Stimulated activated CD8-positive, alpha-beta memory T cell treated with anti-CD3 and anti-CD28 coated beads, Interleukin-4, amount 100 ng/mL, for 4 hours (primary cell): ENCODE data around the gene BMP10.
A peak's percentile ranks its signal among the peaks of the same experiment; 100 is the strongest.

ENCODE experiments used
- DNase-seq, 2 donors: peaks; one replicate each; pipeline ENCODE4 v3.0.0-alpha.2; 2020; ENCODE audit warnings: low read depth in 2 of 2, low spot score in 1 of 2

BMP10 gene

GRCh38 chr2:68871159-68871764 is at the start of gene BMP10:
TSS of gene BMP10 (minus strand) at chr2:68871397. CDS start at chr2:68871358, 39 bp downstream.
- no peak for DNase-seq

GRCh38 chr2:68920481-68921170 is 49.4 kb upstream of the BMP10 start:
- DNase-seq: no peak

GRCh38 chr2:68918497-68918896 is 47.3 kb upstream of the BMP10 start:
- no peak for DNase-seq

GRCh38 chr2:68917034-68917718 is 46.0 kb upstream of the BMP10 start:
- no peak for DNase-seq

- DNase-seq: no peak
Measured at GRCh38 chr2:68916226-68916625, 45.0 kb upstream of the BMP10 start.

GRCh38 chr2:68915393-68915792 is 44.2 kb upstream of the BMP10 start:
- no peak for DNase-seq

- DNase-seq: no peak
Measured at GRCh38 chr2:68913359-68913758, 42.2 kb upstream of the BMP10 start.

GRCh38 chr2:68912732-68913131 is 41.5 kb upstream of the BMP10 start:
- no peak for DNase-seq

GRCh38 chr2:68912111-68912510 is 40.9 kb upstream of the BMP10 start:
- no peak for DNase-seq

- no peak for DNase-seq
Measured at GRCh38 chr2:68911709-68912108, 40.5 kb upstream of the BMP10 start.

GRCh38 chr2:68911246-68911645 is 40.0 kb upstream of the BMP10 start:
- DNase-seq: no peak

- peak; percentile 36 to 59 for DNase-seq
Measured at GRCh38 chr2:68909793-68910674, 38.8 kb upstream of the BMP10 start.

GRCh38 chr2:68908392-68908970 is 37.3 kb upstream of the BMP10 start:
- DNase-seq: peak; percentile 73 to 79

- DNase-seq: no peak
Measured at GRCh38 chr2:68907920-68908253, 36.7 kb upstream of the BMP10 start.

GRCh38 chr2:68907232-68907919 is 36.2 kb upstream of the BMP10 start:
- DNase-seq: no peak

- no peak for DNase-seq
Measured at GRCh38 chr2:68906716-68907115, 35.5 kb upstream of the BMP10 start.

GRCh38 chr2:68905116-68905515 is 33.9 kb upstream of the BMP10 start:
- no peak for DNase-seq

GRCh38 chr2:68901561-68901960 is 30.4 kb upstream of the BMP10 start:
- no peak for DNase-seq

GRCh38 chr2:68901199-68901514 is 30.0 kb upstream of the BMP10 start:
- no peak for DNase-seq

GRCh38 chr2:68900496-68901198 is 29.4 kb upstream of the BMP10 start:
- DNase-seq: no peak
